ENCODE measurements around the gene SIRT7.

Gene SIRT7, protein sequence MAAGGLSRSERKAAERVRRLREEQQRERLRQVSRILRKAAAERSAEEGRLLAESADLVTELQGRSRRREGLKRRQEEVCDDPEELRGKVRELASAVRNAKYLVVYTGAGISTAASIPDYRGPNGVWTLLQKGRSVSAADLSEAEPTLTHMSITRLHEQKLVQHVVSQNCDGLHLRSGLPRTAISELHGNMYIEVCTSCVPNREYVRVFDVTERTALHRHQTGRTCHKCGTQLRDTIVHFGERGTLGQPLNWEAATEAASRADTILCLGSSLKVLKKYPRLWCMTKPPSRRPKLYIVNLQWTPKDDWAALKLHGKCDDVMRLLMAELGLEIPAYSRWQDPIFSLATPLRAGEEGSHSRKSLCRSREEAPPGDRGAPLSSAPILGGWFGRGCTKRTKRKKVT

DNA sequence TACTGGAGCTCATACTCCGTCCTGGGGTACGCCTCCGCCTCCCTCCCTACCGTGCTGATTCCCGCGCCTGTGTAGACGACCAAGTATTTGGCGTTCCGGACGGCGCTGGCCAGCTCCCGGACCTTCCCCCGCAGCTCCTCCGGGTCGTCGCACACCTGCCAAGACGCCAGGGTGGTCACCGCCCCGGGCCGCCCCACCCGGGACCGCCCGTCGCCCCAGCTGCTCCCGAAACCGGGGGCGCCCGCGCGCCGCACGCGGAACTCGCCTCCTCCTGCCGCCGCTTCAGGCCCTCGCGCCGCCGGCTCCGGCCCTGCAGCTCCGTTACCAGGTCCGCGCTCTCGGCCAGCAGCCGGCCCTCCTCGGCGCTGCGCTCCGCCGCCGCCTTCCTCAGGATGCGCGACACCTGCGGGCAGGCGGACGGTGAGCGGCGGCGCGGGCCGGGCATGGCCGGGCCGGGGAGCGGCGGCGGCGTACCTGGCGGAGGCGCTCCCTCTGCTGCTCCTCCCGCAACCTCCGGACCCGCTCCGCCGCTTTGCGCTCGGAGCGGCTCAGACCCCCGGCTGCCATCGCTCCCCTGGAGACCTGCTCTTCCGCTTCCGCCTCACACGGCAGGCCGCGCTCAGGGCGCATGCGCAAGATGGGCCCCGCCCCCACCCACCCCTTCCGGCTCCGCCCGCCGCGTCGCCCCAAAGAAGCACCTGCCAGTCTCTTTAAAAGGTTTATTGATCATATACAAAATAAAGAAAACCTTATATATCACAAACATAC lies at the start of gene SIRT7:
SIRT7 (minus strand) TSS at position 612 of the 768 bp plus-strand sequence; CDS start at position 567, 45 bp downstream.
- H3K36me3 ChIP-seq (ENCODE audit: control insufficient read depth in 5 of 5, insufficient read depth in 5 of 5, low read length in 5 of 5), result peaks cover 0 to 67% (median 51%) of the 10 kb centered on the region in 5 donors

DNA sequence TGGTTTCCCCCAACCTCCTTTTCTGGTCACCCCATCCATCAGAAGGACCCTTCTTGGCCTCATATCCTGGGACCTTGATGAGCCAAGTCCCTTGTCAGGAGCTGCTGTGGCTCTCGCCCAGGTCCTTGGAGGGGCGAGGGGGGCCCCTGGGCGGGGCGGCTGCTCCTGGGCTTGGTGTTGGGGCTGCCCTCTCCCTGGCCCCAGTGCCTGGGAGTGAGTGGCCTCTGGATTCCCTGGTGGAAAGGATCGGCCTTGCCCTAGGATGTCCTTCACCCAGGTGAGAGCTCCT lies 49.2 kb upstream of the SIRT7 start:
- Histone ChIP-seq H3K27me3 (ENCODE audit: control insufficient read depth in 5 of 5, insufficient read depth in 4 of 5, low read length in 5 of 5) (peaks cover 7 to 35% (median 22%) of the 10 kb centered on the region in 5 donors), H3K4me1 (ENCODE audit: control insufficient read depth in 5 of 5, insufficient read depth in 5 of 5, low read length in 5 of 5) (peaks cover 0 to 23% (median 22%) of the 10 kb centered on the region in 5 donors), H3K4me3 (ENCODE audit: low read depth in 1 of 5, low read length in 5 of 5) (no peak overlapping the region), H3K9ac (ENCODE audit: low read length in 5 of 5) (no peak overlapping the region), H3K9me3 (ENCODE audit: control insufficient read depth in 5 of 5, low read length in 5 of 5) (no peaks in the 10 kb centered on the region), H3K27ac (ENCODE audit: low read depth, low read length) (no peak overlapping the region), H3K36me3 (ENCODE audit: control insufficient read depth in 5 of 5, insufficient read depth in 5 of 5, low read length in 5 of 5) (no peaks in the 10 kb centered on the region)

More for the DNA sequence above, at the start of gene SIRT7:
- Histone ChIP-seq H3K4me3 (ENCODE audit: low read depth in 1 of 5, low read length in 5 of 5) (peak within 1 kb of the TSS; percentile 68 to 79 (median 73)), H3K9ac (ENCODE audit: low read length in 5 of 5) (peak within 1 kb of the TSS in 4 of 5 donors; percentile 4 to 81 (median 70)), H3K9me3 (ENCODE audit: control insufficient read depth in 5 of 5, low read length in 5 of 5) (no peaks in the 10 kb centered on the region), H3K27me3 (ENCODE audit: control insufficient read depth in 5 of 5, insufficient read depth in 4 of 5, low read length in 5 of 5) (no peaks in the 10 kb centered on the region), H3K4me1 (ENCODE audit: control insufficient read depth in 5 of 5, insufficient read depth in 5 of 5, low read length in 5 of 5) (peaks cover 5 to 58% (median 49%) of the 10 kb centered on the region in 5 donors), H3K27ac (ENCODE audit: low read depth, low read length) (no peak within 1 kb of the TSS)

DNA sequence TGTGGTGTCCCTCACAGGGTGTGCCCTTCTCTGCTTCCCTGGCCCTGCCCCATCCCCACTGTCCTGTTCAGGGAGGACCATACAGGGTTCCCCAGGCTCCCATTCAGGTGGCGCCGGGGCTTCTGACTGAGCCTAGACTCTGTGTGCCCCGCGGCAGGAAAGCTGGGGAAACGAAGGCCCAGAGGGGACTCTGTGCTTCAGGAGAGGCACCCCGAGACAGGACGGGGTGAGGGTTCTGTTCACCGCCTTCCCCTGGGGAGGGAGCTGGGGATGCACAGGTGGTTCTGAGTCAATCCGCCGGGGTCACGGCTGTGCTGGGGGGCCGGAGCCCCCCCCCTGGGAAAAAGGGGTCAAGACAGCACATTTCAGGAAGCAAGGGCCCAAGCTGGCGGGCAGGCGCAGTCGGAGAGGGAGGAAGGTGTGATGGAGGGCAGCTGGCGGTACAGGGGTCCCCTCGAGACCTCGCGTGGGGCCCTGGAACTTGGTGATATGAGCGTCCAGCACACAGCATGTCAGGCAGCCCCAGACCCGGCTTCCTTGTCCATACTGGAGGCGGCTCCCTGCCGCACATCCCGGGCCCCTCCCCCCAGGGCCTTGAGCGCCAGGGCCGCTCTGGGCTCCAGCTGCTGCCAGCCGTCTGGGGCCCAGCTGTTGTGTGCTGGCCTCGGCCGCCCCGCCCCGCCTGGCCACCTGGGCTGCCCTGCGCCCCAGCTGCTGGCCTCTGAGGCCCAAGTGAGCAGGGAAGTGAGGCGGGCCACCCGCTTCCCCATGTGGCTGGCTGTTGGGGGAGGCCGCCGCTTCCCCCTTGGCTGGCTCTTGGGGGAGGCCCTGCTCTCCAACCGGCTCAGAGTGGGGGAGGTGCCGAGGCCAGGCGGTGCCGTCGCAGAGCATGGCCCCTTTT lies 48.6 kb upstream of the SIRT7 start:
- no peaks in the 10 kb centered on the region for H3K36me3 ChIP-seq (ENCODE audit: control insufficient read depth in 5 of 5, insufficient read depth in 5 of 5, low read length in 5 of 5)
- no peak overlapping the region for H3K4me3 ChIP-seq (ENCODE audit: low read depth in 1 of 5, low read length in 5 of 5)
- H3K27me3 ChIP-seq (ENCODE audit: control insufficient read depth in 5 of 5, insufficient read depth in 4 of 5, low read length in 5 of 5), result peaks cover 12 to 40% (median 23%) of the 10 kb centered on the region in 5 donors
- H3K9me3 ChIP-seq (ENCODE audit: control insufficient read depth in 5 of 5, low read length in 5 of 5), result no peaks in the 10 kb centered on the region
- H3K4me1 ChIP-seq (ENCODE audit: control insufficient read depth in 5 of 5, insufficient read depth in 5 of 5, low read length in 5 of 5), result peaks cover 0 to 25% (median 23%) of the 10 kb centered on the region in 5 donors
- no peak overlapping the region for H3K9ac ChIP-seq (ENCODE audit: low read length in 5 of 5)
- H3K27ac ChIP-seq (ENCODE audit: low read depth, low read length), result no peak overlapping the region

DNA sequence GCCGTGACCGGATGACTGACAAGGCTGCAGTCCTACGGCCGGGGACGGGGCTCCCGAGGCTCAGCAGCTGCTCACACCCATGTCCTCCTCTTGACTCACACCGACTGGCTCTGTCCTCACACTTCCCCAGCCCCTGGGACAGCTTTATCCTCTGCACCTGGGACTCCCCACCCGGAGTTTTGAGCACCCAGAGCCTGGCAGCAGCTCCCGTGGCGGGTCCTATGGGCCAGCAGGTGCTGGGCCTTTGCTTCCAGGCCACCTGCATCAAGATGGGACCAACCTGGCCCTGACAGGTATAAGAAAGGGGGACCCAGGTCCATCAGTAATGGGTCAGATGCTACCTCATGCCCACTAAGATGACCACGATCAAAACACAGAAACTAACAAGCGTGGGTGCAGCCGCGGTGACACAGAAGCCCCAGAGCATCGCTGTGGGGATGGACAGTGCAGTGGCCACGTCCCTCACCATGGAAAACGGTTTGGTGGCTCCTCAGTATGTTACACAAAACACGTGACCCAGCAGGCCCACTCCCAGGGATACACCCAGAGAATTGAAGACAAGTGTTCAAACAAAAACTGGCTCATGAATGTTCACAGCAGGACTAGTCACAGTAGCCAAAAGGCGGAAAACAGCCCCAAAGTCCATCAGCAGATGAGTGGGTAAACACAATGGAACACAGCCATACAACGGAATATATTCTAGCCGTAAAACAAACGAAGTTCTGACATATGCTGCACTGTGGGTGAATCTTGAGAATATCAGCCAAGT lies 46.3 kb upstream of the SIRT7 start:
- Histone ChIP-seq H3K36me3 (ENCODE audit: control insufficient read depth in 5 of 5, insufficient read depth in 5 of 5, low read length in 5 of 5) (no peaks in the 10 kb centered on the region), H3K4me1 (ENCODE audit: control insufficient read depth in 5 of 5, insufficient read depth in 5 of 5, low read length in 5 of 5) (peaks cover 0 to 40% (median 32%) of the 10 kb centered on the region in 5 donors), H3K27ac (ENCODE audit: low read depth, low read length) (no peak overlapping the region), H3K27me3 (ENCODE audit: control insufficient read depth in 5 of 5, insufficient read depth in 4 of 5, low read length in 5 of 5) (peaks cover 22 to 44% (median 29%) of the 10 kb centered on the region in 5 donors), H3K9me3 (ENCODE audit: control insufficient read depth in 5 of 5, low read length in 5 of 5) (no peaks in the 10 kb centered on the region), H3K4me3 (ENCODE audit: low read depth in 1 of 5, low read length in 5 of 5) (no peak overlapping the region), H3K9ac (ENCODE audit: low read length in 5 of 5) (no peak overlapping the region)

DNA sequence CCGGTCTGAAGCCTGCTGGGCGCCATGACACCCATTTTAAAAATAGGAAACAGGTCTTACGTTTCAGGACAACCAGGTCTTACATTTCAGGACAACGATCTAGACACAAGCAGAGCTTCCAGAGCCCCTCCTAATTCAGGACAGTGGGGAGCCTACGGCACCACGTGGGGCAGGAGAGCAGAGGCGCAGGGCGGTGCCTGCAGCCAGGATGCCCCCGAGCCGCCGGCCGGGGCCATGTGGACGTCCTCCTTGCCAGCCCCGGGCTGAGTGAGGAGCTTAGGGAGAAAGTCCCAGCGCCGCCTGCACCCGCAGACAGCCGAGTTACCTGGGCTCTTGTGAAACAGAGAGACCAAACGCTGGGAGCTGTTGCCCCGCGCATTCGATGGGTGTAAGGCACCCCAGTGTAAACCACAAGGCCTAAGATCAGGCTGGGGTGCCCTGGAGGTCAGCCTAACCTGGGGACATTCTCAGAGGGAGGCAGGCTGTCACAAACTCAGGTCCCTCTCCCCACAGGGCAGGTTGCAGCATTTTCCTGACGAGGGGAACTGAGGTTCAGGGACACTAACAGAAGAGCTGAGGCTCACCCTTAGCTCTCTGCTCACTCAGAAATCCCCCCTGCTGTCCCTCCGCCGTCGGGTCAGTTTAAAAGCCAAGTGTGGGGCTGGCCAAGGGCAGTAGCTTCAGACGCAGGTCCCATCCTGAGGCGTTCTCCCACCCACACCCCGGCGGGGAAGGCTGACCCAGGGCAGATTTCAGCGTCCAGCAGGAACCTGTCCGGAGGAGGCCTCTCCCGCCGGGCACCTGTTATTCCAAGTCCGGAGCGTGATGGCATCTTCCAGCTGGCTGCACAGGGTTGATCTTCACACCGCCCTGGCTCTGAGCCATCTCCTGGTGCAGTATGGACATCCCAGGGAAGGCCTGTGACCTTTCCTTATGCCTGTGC lies 44.8 kb upstream of the SIRT7 start:
- Histone ChIP-seq H3K9ac (ENCODE audit: low read length in 5 of 5) (no peak overlapping the region), H3K9me3 (ENCODE audit: control insufficient read depth in 5 of 5, low read length in 5 of 5) (no peaks in the 10 kb centered on the region), H3K36me3 (ENCODE audit: control insufficient read depth in 5 of 5, insufficient read depth in 5 of 5, low read length in 5 of 5) (no peaks in the 10 kb centered on the region), H3K4me1 (ENCODE audit: control insufficient read depth in 5 of 5, insufficient read depth in 5 of 5, low read length in 5 of 5) (peaks cover 0 to 34% (median 23%) of the 10 kb centered on the region in 5 donors), H3K4me3 (ENCODE audit: low read depth in 1 of 5, low read length in 5 of 5) (no peak overlapping the region), H3K27ac (ENCODE audit: low read depth, low read length) (no peak overlapping the region), H3K27me3 (ENCODE audit: control insufficient read depth in 5 of 5, insufficient read depth in 4 of 5, low read length in 5 of 5) (peaks cover 34 to 59% (median 44%) of the 10 kb centered on the region in 5 donors)

DNA sequence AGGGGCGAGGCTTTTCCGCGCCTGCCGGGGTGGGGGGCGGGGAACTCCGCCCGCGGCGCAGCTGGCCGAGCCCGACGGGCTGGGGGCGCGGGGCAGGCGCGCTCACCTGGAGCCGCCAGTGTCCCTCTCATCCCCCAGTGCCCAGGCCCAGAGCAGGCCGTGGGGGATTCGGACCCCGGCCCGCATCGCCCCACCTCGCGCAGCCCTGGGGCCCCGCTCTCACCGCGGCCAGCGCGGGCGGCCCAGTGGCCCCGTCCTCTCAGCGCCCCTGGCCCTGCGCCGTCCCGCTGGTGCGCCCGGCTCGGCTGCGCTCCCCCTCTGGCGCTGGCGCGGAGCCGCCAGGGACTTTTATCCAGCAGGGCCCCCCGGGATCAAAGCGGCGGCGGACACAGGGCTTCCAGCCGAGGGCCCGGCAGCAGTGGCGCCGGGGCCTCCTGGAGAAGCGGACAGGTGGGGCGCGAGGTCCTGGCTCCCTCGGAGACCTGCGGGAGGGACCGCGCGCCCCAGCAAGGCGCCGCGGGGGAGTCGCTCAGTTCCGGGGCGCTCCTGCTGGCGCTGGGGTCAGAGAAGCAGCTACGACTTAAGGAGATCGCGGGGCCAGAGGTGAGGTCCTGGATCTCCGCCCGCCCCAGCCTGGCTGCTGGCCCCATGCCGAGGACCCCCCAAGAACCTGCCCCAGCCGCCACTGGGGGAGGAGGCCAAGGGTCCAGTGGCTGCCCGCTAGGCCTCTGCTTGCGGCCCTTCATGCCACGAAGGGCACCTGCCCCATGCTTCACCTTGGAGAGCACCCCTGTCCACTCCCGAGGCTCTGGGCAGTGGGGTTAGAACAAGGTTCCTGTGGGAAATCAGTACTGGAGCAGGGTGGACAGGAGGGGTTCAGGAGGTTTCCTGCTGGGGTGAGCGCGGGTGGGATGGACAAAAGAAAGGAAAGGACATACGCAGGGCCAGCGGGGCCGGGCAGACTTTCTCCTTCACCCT lies 43.8 kb upstream of the SIRT7 start:
- Histone ChIP-seq H3K36me3 (ENCODE audit: control insufficient read depth in 5 of 5, insufficient read depth in 5 of 5, low read length in 5 of 5) (no peaks in the 10 kb centered on the region), H3K4me1 (ENCODE audit: control insufficient read depth in 5 of 5, insufficient read depth in 5 of 5, low read length in 5 of 5) (peaks cover 0 to 25% (median 14%) of the 10 kb centered on the region in 5 donors), H3K9me3 (ENCODE audit: control insufficient read depth in 5 of 5, low read length in 5 of 5) (no peaks in the 10 kb centered on the region), H3K27ac (ENCODE audit: low read depth, low read length) (no peak overlapping the region), H3K9ac (ENCODE audit: low read length in 5 of 5) (no peak overlapping the region), H3K27me3 (ENCODE audit: control insufficient read depth in 5 of 5, insufficient read depth in 4 of 5, low read length in 5 of 5) (peaks cover 37 to 69% (median 51%) of the 10 kb centered on the region in 5 donors), H3K4me3 (ENCODE audit: low read depth in 1 of 5, low read length in 5 of 5) (no peak overlapping the region)

DNA sequence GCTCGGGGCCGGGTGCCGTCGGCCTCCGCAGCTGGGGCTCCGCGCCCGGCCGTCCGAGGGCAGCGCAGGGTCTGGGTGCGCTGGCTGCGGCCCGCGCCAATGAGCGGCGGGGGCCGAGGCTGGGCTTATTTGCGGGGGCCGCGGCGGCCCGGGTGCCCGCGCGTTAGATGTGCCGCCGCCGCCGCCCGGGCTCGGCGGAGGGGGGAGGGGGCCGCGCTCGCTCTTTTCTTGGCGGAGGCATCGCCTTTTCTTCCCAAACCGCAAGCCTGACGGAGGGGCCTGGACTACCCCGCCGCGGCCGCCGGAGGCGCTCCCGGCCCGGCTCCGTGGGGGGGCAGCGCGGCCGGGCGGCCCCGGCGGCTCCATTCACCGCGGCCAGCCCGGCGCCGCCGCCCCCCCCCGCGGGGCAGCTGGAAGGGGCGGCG lies 43.1 kb upstream of the SIRT7 start, which contains the start of gene NOTUM:
NOTUM (minus strand) TSS at position 101 of the 425 bp plus-strand sequence. CDS start 278 bp downstream, outside the sequence.
- peak within 1 kb of the TSS in 3 of 5 donors; percentile 31 to 58 (median 55) for H3K4me3 ChIP-seq (ENCODE audit: low read depth in 1 of 5, low read length in 5 of 5)
- no peaks in the 10 kb centered on the region for H3K36me3 ChIP-seq (ENCODE audit: control insufficient read depth in 5 of 5, insufficient read depth in 5 of 5, low read length in 5 of 5)
- no peaks in the 10 kb centered on the region for H3K9me3 ChIP-seq (ENCODE audit: control insufficient read depth in 5 of 5, low read length in 5 of 5)
- no peak within 1 kb of the TSS for H3K27ac ChIP-seq (ENCODE audit: low read depth, low read length)
- peaks cover 0 to 20% (median 12%) of the 10 kb centered on the region in 5 donors for H3K4me1 ChIP-seq (ENCODE audit: control insufficient read depth in 5 of 5, insufficient read depth in 5 of 5, low read length in 5 of 5)
- H3K27me3 ChIP-seq (ENCODE audit: control insufficient read depth in 5 of 5, insufficient read depth in 4 of 5, low read length in 5 of 5), result peaks cover 42 to 76% (median 58%) of the 10 kb centered on the region in 5 donors
- no peak within 1 kb of the TSS for H3K9ac ChIP-seq (ENCODE audit: low read length in 5 of 5)

All from subcutaneous abdominal adipose tissue (tissue), 5 donors.